GM12874 (cell line): ENCODE data around the gene RPS15.

Experiments
- CTCF ChIP-seq: IDR thresholded peaks from 2 replicates; pipeline ENCODE4 v1.5.1; 2011; ENCODE audit warnings: low read depth, mild to moderate bottlenecking, control low read depth, low read length, moderate library complexity; ENCODE audit not compliant: insufficient read depth

RPS15 gene

GRCh38 chr19:1446713-1447481 lies 8.7 kb downstream of the RPS15 start:
- TF ChIP-seq CTCF, result no peak

GRCh38 chr19:1447504-1447903 lies 9.3 kb downstream of the RPS15 start:
- TF ChIP-seq CTCF, result no peak

DNA sequence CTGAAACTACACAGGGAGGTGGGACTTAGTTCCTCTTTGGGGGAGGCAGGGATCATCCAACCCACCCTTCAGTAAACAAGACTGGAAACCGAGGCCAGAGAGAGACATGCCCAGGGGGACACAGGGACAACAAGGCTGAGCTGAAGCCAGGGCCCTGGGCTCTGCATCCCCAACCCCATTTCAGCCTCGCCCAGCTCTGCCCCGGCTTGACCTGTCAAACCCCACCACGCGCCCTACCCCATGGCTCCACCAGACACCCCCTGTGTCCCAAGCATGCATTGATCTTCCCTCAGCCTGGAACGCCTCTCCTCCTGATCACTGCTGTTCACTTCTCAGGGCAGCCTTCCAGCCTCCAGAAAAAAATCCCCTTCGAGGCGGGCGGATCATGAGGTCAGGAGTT lies 9.7 kb downstream of the RPS15 start:
- no peak for TF ChIP-seq CTCF

GRCh38 chr19:1449467-1450442 lies 11.6 kb downstream of the RPS15 start, which contains the start of gene APC2:
Gene APC2, plus strand, starts transcription at chr19:1450121. Its CDS starts 2,881 bp downstream, at chr19:1453002.
- TF ChIP-seq CTCF, result no peak

DNA sequence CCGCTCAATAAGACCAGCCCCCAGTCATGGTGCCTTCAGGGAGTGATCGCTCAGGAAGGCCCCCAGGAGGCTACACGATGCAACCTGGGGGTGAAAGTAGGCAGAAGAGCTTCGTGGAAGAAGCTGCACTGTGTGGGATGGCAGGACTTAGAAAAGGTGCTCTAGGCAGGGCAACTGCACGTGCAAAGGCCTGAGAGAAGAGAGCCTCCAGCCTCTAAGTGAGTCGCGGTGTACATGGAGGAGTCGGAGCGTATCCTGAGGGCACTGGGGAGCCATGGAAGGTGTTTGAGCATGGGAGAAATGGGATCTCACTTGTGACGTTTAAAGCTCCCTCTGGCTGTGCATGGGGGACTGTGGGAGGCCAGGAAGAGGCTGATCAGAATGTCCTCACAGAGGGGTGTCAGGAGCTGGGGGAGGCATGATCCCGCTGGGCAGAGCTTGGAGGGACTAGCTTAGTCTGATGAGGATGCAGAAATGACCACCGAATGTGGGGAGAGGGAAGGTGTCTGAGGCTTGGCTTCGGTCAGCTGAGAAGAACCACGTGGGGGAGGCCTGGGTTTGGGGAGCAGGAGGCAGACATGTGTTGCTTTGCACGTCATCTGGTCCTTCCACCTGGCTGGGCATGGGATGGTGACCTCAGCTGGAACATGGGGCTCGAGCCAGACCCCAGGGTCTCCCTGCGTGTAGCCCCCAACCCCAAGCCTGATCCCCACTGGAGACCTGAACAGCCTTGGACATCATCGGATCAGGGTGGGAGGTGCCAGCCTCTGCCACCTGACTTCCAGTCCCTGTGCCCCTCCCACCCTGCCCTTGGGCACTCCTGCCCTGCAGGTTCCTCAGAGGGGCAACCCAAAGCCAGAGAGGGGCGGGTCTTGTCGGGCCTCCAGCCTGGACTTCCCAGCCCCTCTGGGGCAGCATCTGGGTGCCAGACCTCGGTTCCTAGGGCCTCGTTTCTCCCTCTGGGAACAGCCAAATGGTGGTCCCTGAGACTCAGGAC lies 12.8 kb downstream of the RPS15 start:
- no peak for TF ChIP-seq CTCF

- no peak for TF ChIP-seq CTCF
Observed at GRCh38 chr19:1451916-1452801, 14.0 kb downstream of the RPS15 start.
